Esophagus muscularis mucosa (tissue), 4 donors: ENCODE measurements around the gene FBXL7. TPM values are rescaled to one million over a fixed set of nuclear protein-coding genes. Genes with fewer than 3 reads are reported as not detected.

ENCODE experiments used
- DNase-seq: peaks from one replicate; pipeline ENCODE4 v3.0.0-alpha.2; 2017; ENCODE audit errors: extremely low spot score
- H3K27ac ChIP-seq, 4 donors: fragments of 200-600 bp; sonication (generic); replicated peaks in 1 of 4; 1 replicate in 3 of 4; 2 replicates in 1 of 4; pipeline ENCODE4 v1.5.1; 2016 to 2019; ENCODE audit warnings: mild to moderate bottlenecking in 1 of 4
- H3K27me3 ChIP-seq, 4 donors: fragments of 200-600 bp; sonication (generic); one replicate each; pipeline versions ENCODE4 v1.5.1 to v1.6.0; 2016 to 2019
- H3K36me3 ChIP-seq, 4 donors: fragments of 200-600 bp; sonication (generic); one replicate each; pipeline ENCODE4 v1.5.1; 2016 to 2019
- H3K4me1 ChIP-seq, 4 donors: fragments of 200-600 bp; sonication (generic); one replicate each; pipeline ENCODE4 v1.5.1; 2016 to 2019
- H3K4me3 ChIP-seq, 4 donors: fragments of 200-600 bp; sonication (generic); 1 replicate in 2 of 4; 2 replicates in 2 of 4; pipeline ENCODE4 v1.5.1; 2016 to 2019; ENCODE audit warnings: mild to moderate bottlenecking in 4 of 4, moderate library complexity in 1 of 4
- H3K9me3 ChIP-seq, 4 donors: fragments of 200-600 bp; sonication (generic); 1 replicate in 3 of 4; 2 replicates in 1 of 4; pipeline ENCODE4 v1.5.1; 2016 to 2019
- EP300 ChIP-seq: sonication (generic); formaldehyde crosslinking; IDR thresholded peaks from one replicate; pipeline ENCODE4 v1.6.1; 2017; ENCODE audit warnings: antibody characterized with exemption
- POLR2A ChIP-seq: fragments of 450-650 bp; IDR thresholded peaks from one replicate; pipeline ENCODE4 v1.6.1; 2017; ENCODE audit warnings: antibody characterized with exemption, moderate library complexity, mild to moderate bottlenecking, low read depth
- POLR2AphosphoS5 ChIP-seq, 2 donors: sonication (generic); formaldehyde crosslinking; IDR thresholded peaks; one replicate each; pipeline ENCODE4 v1.6.1; 2017; ENCODE audit warnings: antibody characterized with exemption in 2 of 2
- WGBS: methylation state at CpG from one replicate; pipeline ENCODE4 v1.1.5; 2018; 5-methylcytosine and 5-hydroxymethylcytosine counted together
- intact Hi-C: fragments of 100-400 bp; cut with DNase I; formaldehyde crosslinking; loops from one replicate; pipeline ENCODE4 v1.15.1; 2023
- total RNA-seq, 4 donors: library from RNA; depleted of rRNA; stranded (reverse); fragments of >200 nt; gene quantifications; one replicate each; pipeline versions ENCODE4 v1.1.0 to v1.2.1, GENCODE V29; 2016
- TF ChIP-seq, protein P1 (sequence below), 3 experiments: fragments of 200-600 bp in 2 of 3; fragments of 450-650 bp in 1 of 3; sonication (generic) in 2 of 3; IDR thresholded peaks; one replicate each; pipeline ENCODE4 v1.5.1; 2017 to 2019; ENCODE audit warnings: antibody characterized with exemption in 3 of 3, mild to moderate bottlenecking in 2 of 3, moderate library complexity in 1 of 3

FBXL7 gene
- total RNA-seq, 4 donors from 2014 or later, result 25.7 to 37.7 (median 27.6) TPM

DNA sequence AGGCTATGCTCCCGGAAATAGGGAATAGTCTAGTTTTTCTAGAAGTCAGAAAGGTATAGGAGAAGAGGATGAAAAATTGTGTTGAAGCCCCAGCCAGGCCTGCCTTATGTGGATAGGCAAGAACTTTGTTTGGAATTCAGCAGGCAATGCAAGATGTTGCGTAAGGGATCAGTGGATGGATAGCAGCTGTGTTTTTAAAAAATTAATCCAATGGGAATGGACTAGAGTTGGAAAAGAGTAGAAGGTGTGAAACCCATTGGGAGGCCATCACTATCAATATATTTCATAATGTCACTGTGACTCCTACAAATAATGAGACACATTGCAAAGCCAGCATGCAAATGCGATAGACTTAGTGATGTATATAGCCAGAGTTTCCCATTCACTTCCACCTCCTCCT is 397.7 kb downstream of the FBXL7 start:
- H3K4me1 ChIP-seq, result peaks cover 7 to 18% (median 12%) of the 10 kb centered on the region in 4 donors
- H3K27me3 ChIP-seq, result no peaks in the 10 kb centered on the region
- WGBS, result 87% methylated on average over 3 of the region's 3 CpGs
- intact Hi-C loops, result no loop called here
- DNase-seq, result no peak
- H3K9me3 ChIP-seq, result no peaks in the 10 kb centered on the region
- H3K27ac ChIP-seq, result no peak overlapping the region
- H3K4me3 ChIP-seq, result no peak overlapping the region
- peak in 1 of 2 donors; percentile 50 for TF ChIP-seq POLR2AphosphoS5 (IDR thresholded peaks at IDR 0.05)
- TF ChIP-seq, protein P1, sequence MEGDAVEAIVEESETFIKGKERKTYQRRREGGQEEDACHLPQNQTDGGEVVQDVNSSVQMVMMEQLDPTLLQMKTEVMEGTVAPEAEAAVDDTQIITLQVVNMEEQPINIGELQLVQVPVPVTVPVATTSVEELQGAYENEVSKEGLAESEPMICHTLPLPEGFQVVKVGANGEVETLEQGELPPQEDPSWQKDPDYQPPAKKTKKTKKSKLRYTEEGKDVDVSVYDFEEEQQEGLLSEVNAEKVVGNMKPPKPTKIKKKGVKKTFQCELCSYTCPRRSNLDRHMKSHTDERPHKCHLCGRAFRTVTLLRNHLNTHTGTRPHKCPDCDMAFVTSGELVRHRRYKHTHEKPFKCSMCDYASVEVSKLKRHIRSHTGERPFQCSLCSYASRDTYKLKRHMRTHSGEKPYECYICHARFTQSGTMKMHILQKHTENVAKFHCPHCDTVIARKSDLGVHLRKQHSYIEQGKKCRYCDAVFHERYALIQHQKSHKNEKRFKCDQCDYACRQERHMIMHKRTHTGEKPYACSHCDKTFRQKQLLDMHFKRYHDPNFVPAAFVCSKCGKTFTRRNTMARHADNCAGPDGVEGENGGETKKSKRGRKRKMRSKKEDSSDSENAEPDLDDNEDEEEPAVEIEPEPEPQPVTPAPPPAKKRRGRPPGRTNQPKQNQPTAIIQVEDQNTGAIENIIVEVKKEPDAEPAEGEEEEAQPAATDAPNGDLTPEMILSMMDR (IDR thresholded peaks at IDR 0.05), result no peak
- H3K36me3 ChIP-seq, result no peaks in the 10 kb centered on the region

DNA sequence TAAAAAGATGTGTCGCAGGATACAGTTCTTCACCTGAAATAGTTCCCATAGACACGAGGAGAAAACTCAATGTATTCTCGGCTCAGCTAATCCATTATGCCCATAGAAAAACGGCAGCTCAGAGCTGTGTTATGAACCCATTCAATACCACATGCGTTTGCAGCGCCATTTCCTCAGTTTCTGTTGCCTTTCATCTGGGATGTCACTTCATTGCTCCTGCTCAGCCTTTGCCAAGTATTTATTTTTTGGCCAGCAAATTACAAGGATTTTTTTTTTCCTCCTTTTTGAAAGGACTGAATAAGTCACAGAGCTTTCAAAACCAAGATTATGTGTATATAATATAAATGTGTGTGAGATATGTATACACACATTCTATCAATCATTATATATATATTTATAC is 398.7 kb downstream of the FBXL7 start:
- H3K27ac ChIP-seq, result no peak overlapping the region
- WGBS, result 87% methylated on average over 6 of the region's 6 CpGs
- no peaks in the 10 kb centered on the region for H3K36me3 ChIP-seq
- intact Hi-C loops, result no loop called here
- no peak for DNase-seq
- H3K4me3 ChIP-seq, result no peak overlapping the region
- peaks cover 12 to 22% (median 17%) of the 10 kb centered on the region in 4 donors for H3K4me1 ChIP-seq
- no peaks in the 10 kb centered on the region for H3K9me3 ChIP-seq
- TF ChIP-seq, protein P1 (IDR thresholded peaks at IDR 0.05), result no peak
- TF ChIP-seq POLR2A, result no peak
- no peak for TF ChIP-seq POLR2AphosphoS5 (IDR thresholded peaks at IDR 0.05)
- TF ChIP-seq EP300, result no peak
- H3K27me3 ChIP-seq, result no peaks in the 10 kb centered on the region

DNA sequence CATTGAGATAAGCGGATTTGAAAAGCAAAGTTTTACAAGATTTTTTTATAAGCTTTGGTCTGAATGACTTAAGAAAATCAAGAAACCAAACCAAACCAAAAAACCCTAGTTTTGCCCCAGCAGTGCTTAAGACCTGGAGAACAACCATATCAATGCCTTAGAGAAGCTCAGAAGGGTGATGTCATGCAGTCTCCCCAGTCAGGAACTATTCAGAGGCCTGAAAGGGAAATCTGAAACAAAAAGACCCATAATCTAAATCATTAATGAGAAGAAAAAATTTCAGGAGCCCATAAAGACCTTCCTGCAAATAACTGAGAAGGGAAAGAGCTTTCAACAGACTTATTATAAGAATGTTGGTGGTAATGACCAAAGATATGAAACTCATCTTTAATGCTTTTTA is 399.5 kb downstream of the FBXL7 start:
- DNase-seq, result no peak
- H3K27me3 ChIP-seq, result no peaks in the 10 kb centered on the region
- intact Hi-C loops, result no loop called here
- no peaks in the 10 kb centered on the region for H3K9me3 ChIP-seq
- no peaks in the 10 kb centered on the region for H3K36me3 ChIP-seq
- WGBS, result 100% methylated on average over 1 of the region's 1 CpG
- peaks cover 18 to 27% (median 23%) of the 10 kb centered on the region in 4 donors for H3K4me1 ChIP-seq
- no peak overlapping the region for H3K27ac ChIP-seq
- H3K4me3 ChIP-seq, result no peak overlapping the region
- TF ChIP-seq, protein P1 (IDR thresholded peaks at IDR 0.05), result no peak
- TF ChIP-seq EP300, result no peak
- no peak for TF ChIP-seq POLR2AphosphoS5 (IDR thresholded peaks at IDR 0.05)
- no peak for TF ChIP-seq POLR2A

DNA sequence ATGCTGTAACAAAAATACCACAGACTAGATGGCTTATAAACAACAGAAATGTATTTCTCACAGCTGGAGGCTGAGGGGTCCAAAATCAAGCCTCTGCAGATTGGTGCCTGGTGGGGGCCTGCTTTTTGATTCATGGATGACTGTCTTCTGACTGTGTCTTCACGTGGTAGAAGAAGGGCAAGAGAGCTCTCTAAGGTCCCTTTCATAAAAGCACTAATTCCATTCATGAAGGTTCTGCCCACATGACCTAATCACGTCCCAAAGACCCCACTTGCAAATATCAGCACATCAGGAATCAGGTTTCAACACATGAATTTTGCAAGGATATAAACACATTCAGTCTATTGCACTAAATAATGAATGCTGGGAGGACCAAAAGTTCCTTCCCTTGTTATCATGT is 401.2 kb downstream of the FBXL7 start:
- no peak for TF ChIP-seq POLR2AphosphoS5 (IDR thresholded peaks at IDR 0.05)
- no peak for TF ChIP-seq EP300
- TF ChIP-seq, protein P1 (IDR thresholded peaks at IDR 0.05), result no peak
- no peak for TF ChIP-seq POLR2A
- peaks cover 31 to 40% (median 34%) of the 10 kb centered on the region in 4 donors for H3K4me1 ChIP-seq
- no peaks in the 10 kb centered on the region for H3K27me3 ChIP-seq
- WGBS, result 96% methylated on average over 2 of the region's 2 CpGs
- H3K27ac ChIP-seq, result no peak overlapping the region
- no peaks in the 10 kb centered on the region for H3K36me3 ChIP-seq
- H3K4me3 ChIP-seq, result no peak overlapping the region
- DNase-seq, result no peak
- intact Hi-C loops, result no loop called here
- H3K9me3 ChIP-seq, result no peaks in the 10 kb centered on the region

DNA sequence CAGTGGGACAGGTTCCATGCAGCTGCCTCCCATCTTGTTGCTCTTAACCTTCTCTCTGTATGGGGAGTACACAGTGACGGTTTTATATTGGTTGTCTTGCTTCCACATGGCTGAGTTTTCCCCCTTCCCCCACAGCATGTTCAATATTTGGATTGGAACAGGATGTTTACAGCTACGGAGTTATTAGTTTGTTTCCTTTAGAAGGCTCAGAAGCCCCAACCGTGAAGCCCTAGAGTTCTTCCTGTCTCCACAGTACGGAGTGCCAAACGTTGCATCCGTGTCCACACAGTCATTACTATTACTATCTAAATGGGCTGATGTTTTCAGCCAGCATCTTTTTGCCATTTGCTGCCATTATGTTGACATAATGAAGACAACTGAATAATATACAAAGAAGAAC is 402.1 kb downstream of the FBXL7 start:
- 61% methylated on average over 6 of the region's 6 CpGs for WGBS
- Histone ChIP-seq H3K36me3 (no peaks in the 10 kb centered on the region), H3K9me3 (no peaks in the 10 kb centered on the region), H3K27ac (no peak overlapping the region), H3K4me3 (no peak overlapping the region), H3K4me1 (peaks cover 31 to 40% (median 34%) of the 10 kb centered on the region in 4 donors), H3K27me3 (no peaks in the 10 kb centered on the region)
- TF ChIP-seq POLR2A, result no peak
- no peak for TF ChIP-seq EP300
- TF ChIP-seq, protein P1 (IDR thresholded peaks at IDR 0.05), result no peak
- TF ChIP-seq POLR2AphosphoS5 (IDR thresholded peaks at IDR 0.05), result no peak
- intact Hi-C loops, result no loop called here
- no peak for DNase-seq
